GM19463 (cell line): ENCODE results near the gene MLLT11.

Source experiments
- ATAC-seq: cut with Tn5 transposase; IDR thresholded peaks from one replicate; pipeline ENCODE4 v1.9.1; 2021; ENCODE audit warnings: mild to moderate bottlenecking, moderate library complexity; ENCODE audit not compliant: unreplicated experiment

MLLT11 gene

GRCh38 chr1:151060007-151060656, at the start of gene MLLT11:
Gene MLLT11 (plus strand): TSS chr1:151060397. CDS start chr1:151067225, 6,828 bp downstream.
- ATAC-seq: no peak

- ATAC-seq: no peak
These were observed 48.9 kb upstream of the MLLT11 start for GRCh38 chr1:151011154-151011850.

- ATAC-seq: no peak
These were observed 47.3 kb upstream of the MLLT11 start for GRCh38 chr1:151012684-151013471.

- ATAC-seq: no peak
These were observed 46.7 kb upstream of the MLLT11 start for GRCh38 chr1:151013518-151013917.

- ATAC-seq: no peak
These were observed 35.6 kb upstream of the MLLT11 start for GRCh38 chr1:151024540-151025146.

- ATAC-seq: no peak
These were observed 33.7 kb upstream of the MLLT11 start for GRCh38 chr1:151026460-151026859.

- ATAC-seq: no peak
These were observed 28.0 kb upstream of the MLLT11 start for GRCh38 chr1:151032164-151032563.

- ATAC-seq: no peak
These were observed 25.0 kb upstream of the MLLT11 start for GRCh38 chr1:151035167-151035566.

GRCh38 chr1:151036356-151036755, 23.8 kb upstream of the MLLT11 start, which contains the start of gene BNIPL:
Gene BNIPL (plus strand): TSS chr1:151036586. CDS start chr1:151036726, 140 bp downstream.
- no peak for ATAC-seq

GRCh38 chr1:151037032-151037431, 23.2 kb upstream of the MLLT11 start:
- no peak for ATAC-seq

GRCh38 chr1:151039521-151039920, 20.7 kb upstream of the MLLT11 start:
- no peak for ATAC-seq

- ATAC-seq: no peak
These were observed 17.0 kb upstream of the MLLT11 start for GRCh38 chr1:151043163-151043562.

GRCh38 chr1:151047591-151047924, 12.6 kb upstream of the MLLT11 start, which contains the start of gene C1orf56:
Gene C1orf56 (plus strand): TSS chr1:151047751. CDS start chr1:151047848, 97 bp downstream.
- peak; percentile 52 for ATAC-seq

- ATAC-seq: peak; percentile 58
These were observed 12.1 kb upstream of the MLLT11 start for GRCh38 chr1:151047925-151048644.

- no peak for ATAC-seq
These were observed 11.6 kb upstream of the MLLT11 start for GRCh38 chr1:151048645-151049032.

- ATAC-seq: no peak
These were observed 10.7 kb upstream of the MLLT11 start for GRCh38 chr1:151049458-151049857.

GRCh38 chr1:151050051-151050688, 10.0 kb upstream of the MLLT11 start:
- ATAC-seq: no peak

- ATAC-seq: no peak
These were observed 8.7 kb upstream of the MLLT11 start for GRCh38 chr1:151051356-151052009.

GRCh38 chr1:151054971-151055547, 5.1 kb upstream of the MLLT11 start:
- no peak for ATAC-seq
